Ascending aorta (tissue), 2 donors: ENCODE data around the gene SNX4. TPM values are rescaled to one million over a fixed set of nuclear protein-coding genes. Genes with fewer than 3 reads are reported as not detected.

Source experiments
- DNase-seq, 2 donors: peaks; one replicate each; pipeline ENCODE4 v3.0.0-alpha.2; 2019; ENCODE audit warnings: low spot score in 2 of 2
- H3K27ac ChIP-seq, 2 donors: fragments of 200-600 bp; sonication (generic); one replicate each; pipeline ENCODE4 v1.5.1; 2016 to 2017; ENCODE audit warnings: mild to moderate bottlenecking in 1 of 2
- H3K27me3 ChIP-seq: fragments of 200-600 bp; sonication (generic); one replicate; pipeline ENCODE4 v1.5.1; 2017
- H3K36me3 ChIP-seq, 2 donors: fragments of 200-600 bp; sonication (generic); one replicate each; pipeline ENCODE4 v1.5.1; 2016
- H3K4me1 ChIP-seq, 2 donors: fragments of 200-600 bp; sonication (generic); one replicate each; pipeline ENCODE4 v1.5.1; 2016 to 2017; ENCODE audit warnings: mild to moderate bottlenecking in 1 of 2
- H3K4me3 ChIP-seq, 2 donors: fragments of 200-600 bp; sonication (generic); one replicate each; pipeline ENCODE4 v1.5.1; 2016 to 2017; ENCODE audit warnings: mild to moderate bottlenecking in 1 of 2
- H3K9me3 ChIP-seq, 2 donors: fragments of 200-600 bp; sonication (generic); one replicate each; pipeline ENCODE4 v1.5.1; 2016
- CTCF ChIP-seq, 3 experiments: fragments of 200-600 bp in 2 of 3; fragments of 450-650 bp in 1 of 3; sonication (generic) in 2 of 3; IDR thresholded peaks; one replicate each; pipeline ENCODE4 v1.5.1; 2016 to 2019; ENCODE audit warnings: antibody characterized with exemption in 3 of 3, mild to moderate bottlenecking in 1 of 3, moderate library complexity in 1 of 3
- intact Hi-C: fragments of 100-400 bp; cut with DNase I; formaldehyde crosslinking; loops from one replicate; pipeline ENCODE4 v1.15.1; 2023
- total RNA-seq: library from RNA; depleted of rRNA; stranded (reverse); fragments of >200 nt; gene quantifications from one replicate; pipeline ENCODE4 v1.1.0, GENCODE V29; 2016

SNX4 gene
- total RNA-seq, 1 donor from 2014 or later: 20.8 TPM

GRCh38 chr3:125460233-125460632 lies 59.8 kb downstream of the SNX4 start:
- Histone ChIP-seq H3K4me1 (no peaks in the 10 kb centered on the region), H3K9me3 (no peaks in the 10 kb centered on the region), H3K27me3 (no peaks in the 10 kb centered on the region), H3K36me3 (peaks cover 44 to 59% of the 10 kb centered on the region in 2 donors), H3K4me3 (no peak overlapping the region), H3K27ac (no peak overlapping the region)
- DNase-seq: no peak
- no peak for TF ChIP-seq CTCF (IDR thresholded peaks at IDR 0.05)
- intact Hi-C loops: no loop called here

- no peak for TF ChIP-seq CTCF (IDR thresholded peaks at IDR 0.05)
- intact Hi-C loops: loop anchor here (1.0 kb wide), 1 partner anchor 75 kb away; no protein-coding TSS in a partner anchor
- Histone ChIP-seq H3K27ac (peak overlapping the region in 1 of 2 donors; percentile 19), H3K9me3 (peaks cover 0 to 15% of the 10 kb centered on the region in 2 donors), H3K4me1 (no peaks in the 10 kb centered on the region), H3K27me3 (no peaks in the 10 kb centered on the region), H3K36me3 (peaks cover 10 to 23% of the 10 kb centered on the region in 2 donors), H3K4me3 (no peak overlapping the region)
- no peak for DNase-seq
Measured at GRCh38 chr3:125443923-125444322, 76.1 kb downstream of the SNX4 start.

GRCh38 chr3:125442506-125442905 lies 77.5 kb downstream of the SNX4 start:
- intact Hi-C loops: no loop called here
- no peak overlapping the region for H3K27ac ChIP-seq

GRCh38 chr3:125440970-125441369 lies 79.0 kb downstream of the SNX4 start:
- TF ChIP-seq CTCF (IDR thresholded peaks at IDR 0.05): no peak
- H3K27ac ChIP-seq: no peak overlapping the region
- intact Hi-C loops: no loop called here
- DNase-seq: no peak
- peaks cover 0 to 3% of the 10 kb centered on the region in 2 donors for H3K4me1 ChIP-seq
- no peak overlapping the region for H3K4me3 ChIP-seq
- peaks cover 0 to 15% of the 10 kb centered on the region in 2 donors for H3K9me3 ChIP-seq
- H3K27me3 ChIP-seq: no peaks in the 10 kb centered on the region
- H3K36me3 ChIP-seq: peaks cover 0 to 5% of the 10 kb centered on the region in 2 donors

More at GRCh38 chr3:125442506-125442905, 77.5 kb downstream of the SNX4 start:
- peaks cover 0 to 15% of the 10 kb centered on the region in 2 donors for H3K9me3 ChIP-seq
- no peaks in the 10 kb centered on the region for H3K27me3 ChIP-seq
- no peak for TF ChIP-seq CTCF (IDR thresholded peaks at IDR 0.05)
- peaks cover 10 to 15% of the 10 kb centered on the region in 2 donors for H3K36me3 ChIP-seq
- H3K4me1 ChIP-seq: peaks cover 0 to 3% of the 10 kb centered on the region in 2 donors
- DNase-seq: no peak
- no peak overlapping the region for H3K4me3 ChIP-seq

GRCh38 chr3:125440559-125440955 lies 79.4 kb downstream of the SNX4 start:
- intact Hi-C loops: no loop called here
- H3K9me3 ChIP-seq: peaks cover 0 to 15% of the 10 kb centered on the region in 2 donors
- no peak for DNase-seq
- H3K4me1 ChIP-seq: peaks cover 0 to 3% of the 10 kb centered on the region in 2 donors
- TF ChIP-seq CTCF (IDR thresholded peaks at IDR 0.05): no peak
- H3K36me3 ChIP-seq: peaks cover 0 to 4% of the 10 kb centered on the region in 2 donors
- no peak overlapping the region for H3K27ac ChIP-seq
- no peak overlapping the region for H3K4me3 ChIP-seq
- no peaks in the 10 kb centered on the region for H3K27me3 ChIP-seq
